Activated CD4-positive, alpha-beta memory T cell treated with anti-CD3 and anti-CD28 coated beads, Interleukin-2, amount 10 ng/mL, durations not matched to agents 7 days and 5 days (primary cell): ENCODE results near the gene CA10. TPM values are rescaled to one million over a fixed set of nuclear protein-coding genes. Genes with fewer than 3 reads are reported as not detected.

Experiments used
- CTCF ChIA-PET: fragments of 350-600 bp; sonication (Branson Sonifier 250); formaldehyde crosslinking; loops from one replicate; lab custom pipeline; 2021; ENCODE audit warnings: antibody characterized with exemption, inconsistent platforms; lab: Charles Lee
- POLR2A ChIA-PET: fragments of 350-600 bp; sonication (Branson Sonifier 250); formaldehyde crosslinking; loops from one replicate; lab custom pipeline; 2021; ENCODE audit warnings: antibody characterized with exemption; lab: Charles Lee
- DNase-seq: peaks from one replicate; pipeline ENCODE4 v3.0.0-alpha.2; 2020
- H3K27ac Mint-ChIP-seq: one replicate; pipeline ENCODE4 v1.8.0; 2021; ENCODE audit warnings: mild to moderate bottlenecking, mixed read lengths
- H3K27me3 Mint-ChIP-seq: one replicate; pipeline ENCODE4 v1.8.0; 2021; ENCODE audit warnings: mixed read lengths
- H3K36me3 Mint-ChIP-seq: one replicate; pipeline ENCODE4 v1.8.0; 2021; ENCODE audit warnings: low read depth, mixed read lengths
- H3K4me1 Mint-ChIP-seq: one replicate; pipeline ENCODE4 v1.8.0; 2021; ENCODE audit warnings: mixed read lengths
- H3K4me3 Mint-ChIP-seq: one replicate; pipeline ENCODE4 v1.8.0; 2021; ENCODE audit warnings: mild to moderate bottlenecking, mixed read lengths
- H3K9me3 Mint-ChIP-seq: one replicate; pipeline ENCODE4 v1.8.0; 2021; ENCODE audit warnings: mixed read lengths
- total RNA-seq, 2 experiments: library from RNA; stranded (reverse); gene quantifications; one replicate each; pipeline ENCODE4 v1.2.3, GENCODE V29; 2021

The CA10 gene
- total RNA-seq, 2 experiments from 2014 or later, result not detected

- POLR2A ChIA-PET, result no interaction called here
- no peaks in the 10 kb centered on the region for H3K4me1 Mint-ChIP-seq
- no peaks in the 10 kb centered on the region for H3K27me3 Mint-ChIP-seq
- H3K36me3 Mint-ChIP-seq, result no peaks in the 10 kb centered on the region
- CTCF ChIA-PET, result no interaction called here
- H3K9me3 Mint-ChIP-seq, result no peaks in the 10 kb centered on the region
- H3K4me3 Mint-ChIP-seq, result no peak overlapping the region
- DNase-seq, result no peak
- no peak overlapping the region for H3K27ac Mint-ChIP-seq
These were observed 210.4 kb downstream of the CA10 start for GRCh38 chr17:51948128-51948527.

GRCh38 chr17:51947160-51947735, 211.3 kb downstream of the CA10 start:
- CTCF ChIA-PET, result no interaction called here
- POLR2A ChIA-PET, result no interaction called here
- no peaks in the 10 kb centered on the region for H3K4me1 Mint-ChIP-seq
- no peaks in the 10 kb centered on the region for H3K27me3 Mint-ChIP-seq
- no peaks in the 10 kb centered on the region for H3K36me3 Mint-ChIP-seq
- H3K9me3 Mint-ChIP-seq, result no peaks in the 10 kb centered on the region
- no peak overlapping the region for H3K27ac Mint-ChIP-seq
- H3K4me3 Mint-ChIP-seq, result no peak overlapping the region
- DNase-seq, result no peak

GRCh38 chr17:51946311-51946710, 212.2 kb downstream of the CA10 start:
- Mint-ChIP-seq H3K27me3 (no peaks in the 10 kb centered on the region), H3K27ac (no peak overlapping the region), H3K9me3 (no peaks in the 10 kb centered on the region), H3K4me1 (no peaks in the 10 kb centered on the region), H3K4me3 (no peak overlapping the region), H3K36me3 (no peaks in the 10 kb centered on the region)
- ChIA-PET CTCF (no interaction called here), POLR2A (no interaction called here)
- no peak for DNase-seq

- H3K36me3 Mint-ChIP-seq, result no peaks in the 10 kb centered on the region
- ChIA-PET CTCF (no interaction called here), POLR2A (no interaction called here)
- DNase-seq, result no peak
- no peak overlapping the region for H3K27ac Mint-ChIP-seq
- no peaks in the 10 kb centered on the region for H3K9me3 Mint-ChIP-seq
- H3K4me3 Mint-ChIP-seq, result no peak overlapping the region
- H3K27me3 Mint-ChIP-seq, result no peaks in the 10 kb centered on the region
- H3K4me1 Mint-ChIP-seq, result no peaks in the 10 kb centered on the region
These were observed 217.2 kb downstream of the CA10 start for GRCh38 chr17:51941272-51941671.

GRCh38 chr17:51937264-51937663, 221.2 kb downstream of the CA10 start:
- H3K9me3 Mint-ChIP-seq, result no peaks in the 10 kb centered on the region
- no peak for DNase-seq
- ChIA-PET CTCF (no interaction called here), POLR2A (no interaction called here)
- no peaks in the 10 kb centered on the region for H3K4me1 Mint-ChIP-seq
- no peaks in the 10 kb centered on the region for H3K27me3 Mint-ChIP-seq
- no peaks in the 10 kb centered on the region for H3K36me3 Mint-ChIP-seq
- H3K4me3 Mint-ChIP-seq, result no peak overlapping the region
- H3K27ac Mint-ChIP-seq, result no peak overlapping the region

- H3K36me3 Mint-ChIP-seq, result no peaks in the 10 kb centered on the region
- ChIA-PET POLR2A (no interaction called here), CTCF (no interaction called here)
- DNase-seq, result no peak
- no peak overlapping the region for H3K4me3 Mint-ChIP-seq
- no peaks in the 10 kb centered on the region for H3K27me3 Mint-ChIP-seq
- no peaks in the 10 kb centered on the region for H3K9me3 Mint-ChIP-seq
- H3K4me1 Mint-ChIP-seq, result no peaks in the 10 kb centered on the region
- H3K27ac Mint-ChIP-seq, result no peak overlapping the region
These were observed 223.0 kb downstream of the CA10 start for GRCh38 chr17:51935477-51935876.

GRCh38 chr17:51933647-51934046, 224.9 kb downstream of the CA10 start:
- no peak for DNase-seq
- Mint-ChIP-seq H3K4me1 (no peaks in the 10 kb centered on the region), H3K27ac (no peak overlapping the region), H3K36me3 (no peaks in the 10 kb centered on the region), H3K9me3 (no peaks in the 10 kb centered on the region), H3K4me3 (no peak overlapping the region), H3K27me3 (no peaks in the 10 kb centered on the region)
- CTCF ChIA-PET, result no interaction called here
- POLR2A ChIA-PET, result no interaction called here

GRCh38 chr17:51926448-51926847, 232.1 kb downstream of the CA10 start:
- Mint-ChIP-seq H3K4me1 (no peaks in the 10 kb centered on the region), H3K36me3 (no peaks in the 10 kb centered on the region), H3K27ac (no peak overlapping the region), H3K27me3 (no peaks in the 10 kb centered on the region), H3K9me3 (no peaks in the 10 kb centered on the region), H3K4me3 (no peak overlapping the region)
- CTCF ChIA-PET, result no interaction called here
- POLR2A ChIA-PET, result no interaction called here
- no peak for DNase-seq

GRCh38 chr17:51921500-51921899, 237.0 kb downstream of the CA10 start:
- no peaks in the 10 kb centered on the region for H3K9me3 Mint-ChIP-seq
- H3K4me1 Mint-ChIP-seq, result no peaks in the 10 kb centered on the region
- H3K27ac Mint-ChIP-seq, result no peak overlapping the region
- no peak for DNase-seq
- no peaks in the 10 kb centered on the region for H3K36me3 Mint-ChIP-seq
- POLR2A ChIA-PET, result no interaction called here
- no peaks in the 10 kb centered on the region for H3K27me3 Mint-ChIP-seq
- CTCF ChIA-PET, result no interaction called here
- no peak overlapping the region for H3K4me3 Mint-ChIP-seq

- Mint-ChIP-seq H3K27ac (no peak overlapping the region), H3K4me1 (no peaks in the 10 kb centered on the region), H3K4me3 (no peak overlapping the region), H3K36me3 (no peaks in the 10 kb centered on the region), H3K27me3 (no peaks in the 10 kb centered on the region), H3K9me3 (no peaks in the 10 kb centered on the region)
- no peak for DNase-seq
- CTCF ChIA-PET, result no interaction called here
- POLR2A ChIA-PET, result no interaction called here
These were observed 243.9 kb downstream of the CA10 start for GRCh38 chr17:51914577-51914976.

- Mint-ChIP-seq H3K36me3 (no peaks in the 10 kb centered on the region), H3K4me3 (no peak overlapping the region), H3K27me3 (no peaks in the 10 kb centered on the region), H3K4me1 (no peaks in the 10 kb centered on the region), H3K9me3 (no peaks in the 10 kb centered on the region), H3K27ac (no peak overlapping the region)
- DNase-seq, result no peak
- ChIA-PET POLR2A (no interaction called here), CTCF (no interaction called here)
These were observed 244.9 kb downstream of the CA10 start for GRCh38 chr17:51913491-51914205.

GRCh38 chr17:51912939-51913338, 245.6 kb downstream of the CA10 start:
- no peak for DNase-seq
- Mint-ChIP-seq H3K27me3 (no peaks in the 10 kb centered on the region), H3K36me3 (no peaks in the 10 kb centered on the region), H3K4me1 (no peaks in the 10 kb centered on the region), H3K9me3 (no peaks in the 10 kb centered on the region), H3K4me3 (no peak overlapping the region), H3K27ac (no peak overlapping the region)
- CTCF ChIA-PET, result no interaction called here
- POLR2A ChIA-PET, result no interaction called here

- ChIA-PET POLR2A (no interaction called here), CTCF (no interaction called here)
- Mint-ChIP-seq H3K4me1 (no peaks in the 10 kb centered on the region), H3K27ac (no peak overlapping the region), H3K4me3 (no peak overlapping the region), H3K9me3 (no peaks in the 10 kb centered on the region), H3K36me3 (no peaks in the 10 kb centered on the region), H3K27me3 (no peaks in the 10 kb centered on the region)
- DNase-seq, result no peak
These were observed 247.3 kb downstream of the CA10 start for GRCh38 chr17:51911237-51911636.

- CTCF ChIA-PET, result no interaction called here
These were observed 248.5 kb downstream of the CA10 start for GRCh38 chr17:51909971-51910370.

More at GRCh38 chr17:51909971-51910370, 248.5 kb downstream of the CA10 start:
- Mint-ChIP-seq H3K27ac (no peak overlapping the region), H3K36me3 (no peaks in the 10 kb centered on the region), H3K4me1 (no peaks in the 10 kb centered on the region), H3K9me3 (no peaks in the 10 kb centered on the region), H3K4me3 (no peak overlapping the region), H3K27me3 (no peaks in the 10 kb centered on the region)
- POLR2A ChIA-PET, result no interaction called here
- DNase-seq, result no peak
